ENCODE data around the gene PTGS2. TPM values are rescaled to one million over a fixed set of nuclear protein-coding genes. Genes with fewer than 3 reads are reported as not detected.

The PTGS2 gene
- total RNA-seq, 4 donors from 2014 or later, result 5.7 to 14.7 (median 6.6) TPM

GRCh38 chr1:186623551-186623950 is 56.7 kb downstream of the PTGS2 start:
- Histone ChIP-seq H3K4me1 (peaks cover 20% of the 10 kb centered on the region), H3K27me3 (no peaks in the 10 kb centered on the region), H3K27ac (no peak overlapping the region), H3K9me3 (no peaks in the 10 kb centered on the region), H3K36me3 (no peaks in the 10 kb centered on the region), H3K4me3 (no peak overlapping the region)
- TF ChIP-seq POLR2A (IDR thresholded peaks at IDR 0.05) (no peak), EP300 (IDR thresholded peaks at IDR 0.05) (no peak), POLR2AphosphoS5 (IDR thresholded peaks at IDR 0.05) (no peak)
- TF ChIP-seq, protein P1, sequence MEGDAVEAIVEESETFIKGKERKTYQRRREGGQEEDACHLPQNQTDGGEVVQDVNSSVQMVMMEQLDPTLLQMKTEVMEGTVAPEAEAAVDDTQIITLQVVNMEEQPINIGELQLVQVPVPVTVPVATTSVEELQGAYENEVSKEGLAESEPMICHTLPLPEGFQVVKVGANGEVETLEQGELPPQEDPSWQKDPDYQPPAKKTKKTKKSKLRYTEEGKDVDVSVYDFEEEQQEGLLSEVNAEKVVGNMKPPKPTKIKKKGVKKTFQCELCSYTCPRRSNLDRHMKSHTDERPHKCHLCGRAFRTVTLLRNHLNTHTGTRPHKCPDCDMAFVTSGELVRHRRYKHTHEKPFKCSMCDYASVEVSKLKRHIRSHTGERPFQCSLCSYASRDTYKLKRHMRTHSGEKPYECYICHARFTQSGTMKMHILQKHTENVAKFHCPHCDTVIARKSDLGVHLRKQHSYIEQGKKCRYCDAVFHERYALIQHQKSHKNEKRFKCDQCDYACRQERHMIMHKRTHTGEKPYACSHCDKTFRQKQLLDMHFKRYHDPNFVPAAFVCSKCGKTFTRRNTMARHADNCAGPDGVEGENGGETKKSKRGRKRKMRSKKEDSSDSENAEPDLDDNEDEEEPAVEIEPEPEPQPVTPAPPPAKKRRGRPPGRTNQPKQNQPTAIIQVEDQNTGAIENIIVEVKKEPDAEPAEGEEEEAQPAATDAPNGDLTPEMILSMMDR (IDR thresholded peaks at IDR 0.05), result no peak
- 94% methylated on average over 6 of the region's 6 CpGs for WGBS
- no peak for DNase-seq (ENCODE audit: low spot score in 2 of 2)

Other genes starting within 250 kb of the PTGS2 start
- not detected for gene PDC, start 219.3 kb downstream of the PTGS2 start, total RNA-seq
- gene PLA2G4A, start 148.5 kb upstream of the PTGS2 start, total RNA-seq, result 10 to 100 TPM; 11.0 to 13.8 (median 11.6) TPM